B cell (primary cell): ENCODE results near the gene PAQR7. TPM values are rescaled to one million over a fixed set of nuclear protein-coding genes. Genes with fewer than 3 reads are reported as not detected.

Experiments
- ATAC-seq: fragments of 200-7000 bp; cut with Tn5 transposase; one replicate; pipeline ENCODE4 v1.10.0; 2021; ENCODE audit warnings: low read depth, mild to moderate bottlenecking, moderate number of reproducible peaks, moderate library complexity
- CTCF ChIA-PET: fragments of 350-600 bp; sonication (Branson Sonifier 250); formaldehyde crosslinking; loops from one replicate; lab custom pipeline; 2021; ENCODE audit warnings: antibody characterized with exemption, inconsistent platforms; lab: Charles Lee
- POLR2A ChIA-PET: fragments of 350-600 bp; sonication (Branson Sonifier 250); formaldehyde crosslinking; loops from one replicate; lab custom pipeline; 2021; ENCODE audit warnings: antibody characterized with exemption; lab: Charles Lee
- DNase-seq: peaks from one replicate; pipeline ENCODE4 v3.0.0; 2013
- H2AFZ ChIP-seq: 2 replicates; pipeline ENCODE4 v1.6.1; 2012; ENCODE audit warnings: mild to moderate bottlenecking, low read depth, low read length; ENCODE audit not compliant: insufficient read depth, poor library complexity, severe bottlenecking
- H3K27ac ChIP-seq, 2 donors: 1 replicate in 1 of 2; 2 replicates in 1 of 2; pipeline ENCODE4 v1.5.1; 2012 to 2013; ENCODE audit warnings: low read length in 2 of 2, mild to moderate bottlenecking in 2 of 2, moderate library complexity in 1 of 2
- H3K27me3 ChIP-seq, 4 experiments: fragments of 200-600 bp in 1 of 4; sonication (generic) in 1 of 4; replicated peaks in 1 of 4; 1 replicate in 2 of 4; 2 replicates in 2 of 4; pipeline versions ENCODE4 v1.6.1 to v1.7.0; 2013 to 2016; ENCODE audit warnings: low read length in 3 of 4, mild to moderate bottlenecking in 2 of 4, mixed read lengths in 1 of 4, moderate library complexity in 1 of 4; ENCODE audit not compliant: insufficient read depth in 4 of 4, control insufficient read depth in 3 of 4; ENCODE audit errors: control extremely low read depth in 1 of 4
- H3K36me3 ChIP-seq, 2 experiments: replicated peaks in 1 of 2; 1 replicate in 1 of 2; 2 replicates in 1 of 2; pipeline versions ENCODE4 v1.6.1 to v1.7.1; 2013; ENCODE audit warnings: low read length in 1 of 2; ENCODE audit not compliant: insufficient read depth in 2 of 2, control insufficient read depth in 1 of 2; ENCODE audit errors: control extremely low read depth in 1 of 2, extremely low read depth in 1 of 2
- H3K4me1 ChIP-seq, 2 donors: fragments of 200-600 bp in 1 of 2; sonication (generic) in 1 of 2; 1 replicate in 1 of 2; 2 replicates in 1 of 2; pipeline versions ENCODE4 v1.5.1 to v1.6.1; 2013 to 2017; ENCODE audit warnings: low read length in 2 of 2; ENCODE audit not compliant: control insufficient read depth in 2 of 2, insufficient read depth in 2 of 2
- H3K4me2 ChIP-seq: replicated peaks from 2 replicates; pipeline ENCODE3; 2012; ENCODE audit warnings: mild to moderate bottlenecking, low read depth, low read length; ENCODE audit not compliant: poor library complexity, severe bottlenecking
- H3K4me3 ChIP-seq, 5 experiments: fragments of 200-600 bp in 1 of 5; sonication (generic) in 1 of 5; 1 replicate in 3 of 5; 2 replicates in 2 of 5; pipeline versions ENCODE4 v1.5.1 to v1.7.0; 2011 to 2016; ENCODE audit warnings: low read length in 4 of 5, mild to moderate bottlenecking in 4 of 5, low read depth in 2 of 5, control low read depth in 1 of 5, moderate library complexity in 1 of 5; ENCODE audit not compliant: insufficient read depth in 1 of 5; ENCODE audit errors: control extremely low read depth in 1 of 5, extremely low read depth in 1 of 5
- H3K79me2 ChIP-seq: fragments of 200-600 bp; sonication (generic); one replicate; pipeline ENCODE4 v1.6.0; 2016; ENCODE audit warnings: low read length; ENCODE audit not compliant: control insufficient read depth, insufficient read depth
- H3K9ac ChIP-seq: fragments of 200-600 bp; sonication (generic); 2 replicates; pipeline ENCODE4 v1.6.1; 2017; ENCODE audit warnings: mild to moderate bottlenecking, low read length, moderate library complexity
- H3K9me3 ChIP-seq, 3 donors: one replicate each; pipeline versions ENCODE4 v1.6.1 to v1.7.1; 2013; ENCODE audit warnings: low read length in 2 of 3; ENCODE audit not compliant: control insufficient read depth in 2 of 3, insufficient read depth in 1 of 3; ENCODE audit errors: control extremely low read depth in 1 of 3
- H4K20me1 ChIP-seq: 2 replicates; pipeline ENCODE4 v1.6.0; 2012; ENCODE audit warnings: mild to moderate bottlenecking, low read length; ENCODE audit not compliant: insufficient read depth, control insufficient read depth, poor library complexity, severe bottlenecking
- H3K27ac Mint-ChIP-seq: one replicate; pipeline ENCODE4 v1.8.0; 2021; ENCODE audit warnings: mixed read lengths
- H3K27me3 Mint-ChIP-seq: one replicate; pipeline ENCODE4 v1.8.0; 2021; ENCODE audit warnings: mixed read lengths
- H3K4me1 Mint-ChIP-seq: one replicate; pipeline ENCODE4 v1.8.0; 2021; ENCODE audit warnings: mixed read lengths
- H3K4me3 Mint-ChIP-seq: one replicate; pipeline ENCODE4 v1.8.0; 2021; ENCODE audit warnings: mixed read lengths
- H3K9me3 Mint-ChIP-seq: one replicate; pipeline ENCODE4 v1.8.0; 2022; ENCODE audit warnings: mixed read lengths; ENCODE audit not compliant: insufficient read depth
- EZH2 ChIP-seq: IDR thresholded peaks from 2 replicates; pipeline ENCODE4 v1.6.1; 2012; ENCODE audit warnings: borderline replicate concordance, low read depth, mild to moderate bottlenecking, moderate library complexity, low read length; ENCODE audit not compliant: insufficient read depth, poor library complexity, severe bottlenecking
- WGBS: methylation state at CpG from one replicate; pipeline ENCODE4 v1.1.5; 2013; ENCODE audit warnings: missing lambda C conversion rate; ENCODE audit not compliant: insufficient coverage; 5-methylcytosine and 5-hydroxymethylcytosine counted together
- intact Hi-C: fragments of 100-400 bp; cut with micrococcal nuclease; formaldehyde crosslinking; loops from one replicate; pipeline ENCODE4 v1.10.0; 2022
- polyA plus RNA-seq: library from polyadenylated mRNA; depleted of rRNA; stranded (reverse); fragments of >200 nt; gene quantifications from 2 replicates; pipeline ENCODE4 v1.2.3, GENCODE V29; 2012
- total RNA-seq, 2 donors: library from RNA; stranded (reverse); fragments of 120-200 nt in 1 of 2; gene quantifications; 1 replicate in 1 of 2; 2 replicates in 1 of 2; pipeline versions ENCODE4 v1.2.3 to v1.2.4, GENCODE V29; 2013 to 2022
- TF ChIP-seq, protein P1 (sequence below): fragments of 200-600 bp; IDR thresholded peaks from one replicate; pipeline ENCODE4 v1.8.0; 2022; ENCODE audit warnings: antibody characterized with exemption, mild to moderate bottlenecking

PAQR7 gene
- total and polyA plus RNA-seq, 2 donors (not counting 1 experiment from before 2014, with no cell fraction given), result 4.2 to 5.5 TPM

DNA sequence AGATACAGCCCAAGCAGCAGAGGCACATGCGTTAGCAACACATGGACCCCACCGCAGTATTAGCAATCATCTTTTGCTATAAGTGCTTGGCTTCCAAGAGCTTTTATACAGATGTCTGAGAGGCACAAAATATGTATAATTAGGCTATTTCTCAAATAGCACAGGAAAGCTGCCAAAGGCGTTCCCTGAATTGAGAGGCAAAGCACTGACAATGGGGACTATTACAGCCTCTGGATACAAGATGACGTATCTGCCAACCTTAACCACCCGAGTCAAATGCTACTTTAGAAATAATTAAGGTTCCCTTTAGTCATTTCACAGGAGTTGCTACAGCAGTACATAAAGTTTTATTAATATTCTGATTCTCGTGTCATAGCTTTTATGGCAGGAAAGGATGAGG lies 24.3 kb upstream of the PAQR7 start:
- H3K4me3 Mint-ChIP-seq, result no peak overlapping the region
- H4K20me1 ChIP-seq, result no peaks in the 10 kb centered on the region
- no peak overlapping the region for H3K27ac ChIP-seq
- H3K27me3 ChIP-seq, result no peaks in the 10 kb centered on the region
- ATAC-seq (no peak), DNase-seq (no peak)
- no peaks in the 10 kb centered on the region for H3K9me3 Mint-ChIP-seq
- peaks cover 6 to 21% of the 10 kb centered on the region in 2 donors for H3K4me1 ChIP-seq
- H3K4me1 Mint-ChIP-seq, result peaks cover 15% of the 10 kb centered on the region
- H3K9ac ChIP-seq, result no peak overlapping the region
- TF ChIP-seq EZH2, result no peak
- TF ChIP-seq, protein P1, sequence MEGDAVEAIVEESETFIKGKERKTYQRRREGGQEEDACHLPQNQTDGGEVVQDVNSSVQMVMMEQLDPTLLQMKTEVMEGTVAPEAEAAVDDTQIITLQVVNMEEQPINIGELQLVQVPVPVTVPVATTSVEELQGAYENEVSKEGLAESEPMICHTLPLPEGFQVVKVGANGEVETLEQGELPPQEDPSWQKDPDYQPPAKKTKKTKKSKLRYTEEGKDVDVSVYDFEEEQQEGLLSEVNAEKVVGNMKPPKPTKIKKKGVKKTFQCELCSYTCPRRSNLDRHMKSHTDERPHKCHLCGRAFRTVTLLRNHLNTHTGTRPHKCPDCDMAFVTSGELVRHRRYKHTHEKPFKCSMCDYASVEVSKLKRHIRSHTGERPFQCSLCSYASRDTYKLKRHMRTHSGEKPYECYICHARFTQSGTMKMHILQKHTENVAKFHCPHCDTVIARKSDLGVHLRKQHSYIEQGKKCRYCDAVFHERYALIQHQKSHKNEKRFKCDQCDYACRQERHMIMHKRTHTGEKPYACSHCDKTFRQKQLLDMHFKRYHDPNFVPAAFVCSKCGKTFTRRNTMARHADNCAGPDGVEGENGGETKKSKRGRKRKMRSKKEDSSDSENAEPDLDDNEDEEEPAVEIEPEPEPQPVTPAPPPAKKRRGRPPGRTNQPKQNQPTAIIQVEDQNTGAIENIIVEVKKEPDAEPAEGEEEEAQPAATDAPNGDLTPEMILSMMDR, result no peak
- H3K9me3 ChIP-seq, result no peaks in the 10 kb centered on the region
- H3K4me2 ChIP-seq, result no peak overlapping the region
- H3K36me3 ChIP-seq, result peaks cover 4 to 20% of the 10 kb centered on the region in 2 experiments
- H3K4me3 ChIP-seq, result no peak overlapping the region
- ChIA-PET CTCF (interaction anchor here (0.9 to 1.2 kb wide), 2 partner anchors 94 to 137 kb away, joined by 3 read pairs; no protein-coding TSS in a partner anchor), POLR2A (no interaction called here)
- H3K79me2 ChIP-seq, result peaks cover 5% of the 10 kb centered on the region
- no peak overlapping the region for H3K27ac Mint-ChIP-seq
- 100% methylated on average over 1 of the region's 6 CpGs for WGBS
- intact Hi-C loops, result loop anchor here (10.0 kb wide), 1 partner anchor 245 kb away; no protein-coding TSS in a partner anchor
- no peaks in the 10 kb centered on the region for H3K27me3 Mint-ChIP-seq
- no peak overlapping the region for H2AFZ ChIP-seq

DNA sequence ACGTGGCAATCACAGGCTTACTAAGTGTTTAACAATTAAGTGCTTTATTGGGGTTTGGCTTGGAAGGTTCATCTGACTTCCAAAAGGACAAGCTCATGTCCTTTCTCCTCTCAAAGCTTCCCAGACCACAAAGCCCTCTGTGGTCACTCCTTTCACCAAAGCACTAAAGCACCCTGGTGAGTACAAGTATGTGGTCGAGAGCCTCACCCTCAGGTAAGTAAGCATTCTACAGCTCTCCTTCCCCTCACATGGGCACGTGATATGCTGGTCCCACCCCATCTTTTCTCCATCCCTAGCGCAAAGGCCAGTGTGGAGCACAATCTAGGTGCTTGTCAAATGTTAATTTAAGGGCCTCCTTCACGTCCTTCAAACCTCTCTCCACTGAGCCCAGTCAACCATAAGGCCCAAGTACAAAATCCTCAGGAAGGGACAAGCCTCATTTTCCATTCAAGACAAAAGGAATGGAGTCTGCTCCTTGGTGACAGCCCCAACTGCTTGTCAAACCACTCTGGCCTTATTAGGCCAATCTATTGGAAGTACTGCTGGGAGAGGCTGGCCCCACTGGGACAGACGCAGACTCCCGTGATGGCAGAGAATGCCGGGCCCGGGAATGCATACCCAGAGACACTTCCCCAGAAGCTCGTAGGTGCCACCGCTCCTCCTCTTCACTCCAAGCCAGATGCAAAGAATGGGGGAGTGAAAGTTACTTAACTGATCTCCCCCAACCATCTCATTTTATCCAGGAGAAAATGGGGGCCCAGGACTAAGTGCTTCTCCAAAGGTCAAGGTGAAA lies 22.9 kb upstream of the PAQR7 start:
- TF ChIP-seq, protein P1, result no peak
- TF ChIP-seq EZH2, result no peak
- ATAC-seq (no peak), DNase-seq (no peak)
- H3K27ac Mint-ChIP-seq, result no peak overlapping the region
- H3K36me3 ChIP-seq, result peaks cover 4 to 20% of the 10 kb centered on the region in 2 experiments
- H3K4me1 ChIP-seq, result peaks cover 0 to 12% of the 10 kb centered on the region in 2 donors
- H3K9me3 ChIP-seq, result no peaks in the 10 kb centered on the region
- H4K20me1 ChIP-seq, result no peaks in the 10 kb centered on the region
- H3K4me1 Mint-ChIP-seq, result peaks cover 9% of the 10 kb centered on the region
- POLR2A ChIA-PET, result no interaction called here
- intact Hi-C loops, result loop anchor here (10.0 kb wide), 1 partner anchor 246 kb away; no protein-coding TSS in a partner anchor
- H3K4me3 ChIP-seq, result no peak overlapping the region
- H3K79me2 ChIP-seq, result peaks cover 5% of the 10 kb centered on the region
- no peak overlapping the region for H2AFZ ChIP-seq
- H3K9me3 Mint-ChIP-seq, result no peaks in the 10 kb centered on the region
- no peak overlapping the region for H3K4me2 ChIP-seq
- WGBS, result 91% methylated on average over 4 of the region's 11 CpGs
- no peak overlapping the region for H3K4me3 Mint-ChIP-seq
- no peaks in the 10 kb centered on the region for H3K27me3 Mint-ChIP-seq
- no peak overlapping the region for H3K27ac ChIP-seq
- no peak overlapping the region for H3K9ac ChIP-seq
- CTCF ChIA-PET, result interaction anchor here (0.5 to 7.3 kb wide), 3 partner anchors 96 to 113 kb away, joined by 3 to 210 read pairs (median 3); partner anchors contain the start of gene PAFAH2
- H3K27me3 ChIP-seq, result no peaks in the 10 kb centered on the region
